ENCODE data around the gene RAB9A.
"Not testable (repeated sequence)": the region's sequence is repeated elsewhere in the genome, so short reads cannot be mapped to it uniquely, and the experiment has no call there.

RAB9A gene, protein sequence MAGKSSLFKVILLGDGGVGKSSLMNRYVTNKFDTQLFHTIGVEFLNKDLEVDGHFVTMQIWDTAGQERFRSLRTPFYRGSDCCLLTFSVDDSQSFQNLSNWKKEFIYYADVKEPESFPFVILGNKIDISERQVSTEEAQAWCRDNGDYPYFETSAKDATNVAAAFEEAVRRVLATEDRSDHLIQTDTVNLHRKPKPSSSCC

DNA sequence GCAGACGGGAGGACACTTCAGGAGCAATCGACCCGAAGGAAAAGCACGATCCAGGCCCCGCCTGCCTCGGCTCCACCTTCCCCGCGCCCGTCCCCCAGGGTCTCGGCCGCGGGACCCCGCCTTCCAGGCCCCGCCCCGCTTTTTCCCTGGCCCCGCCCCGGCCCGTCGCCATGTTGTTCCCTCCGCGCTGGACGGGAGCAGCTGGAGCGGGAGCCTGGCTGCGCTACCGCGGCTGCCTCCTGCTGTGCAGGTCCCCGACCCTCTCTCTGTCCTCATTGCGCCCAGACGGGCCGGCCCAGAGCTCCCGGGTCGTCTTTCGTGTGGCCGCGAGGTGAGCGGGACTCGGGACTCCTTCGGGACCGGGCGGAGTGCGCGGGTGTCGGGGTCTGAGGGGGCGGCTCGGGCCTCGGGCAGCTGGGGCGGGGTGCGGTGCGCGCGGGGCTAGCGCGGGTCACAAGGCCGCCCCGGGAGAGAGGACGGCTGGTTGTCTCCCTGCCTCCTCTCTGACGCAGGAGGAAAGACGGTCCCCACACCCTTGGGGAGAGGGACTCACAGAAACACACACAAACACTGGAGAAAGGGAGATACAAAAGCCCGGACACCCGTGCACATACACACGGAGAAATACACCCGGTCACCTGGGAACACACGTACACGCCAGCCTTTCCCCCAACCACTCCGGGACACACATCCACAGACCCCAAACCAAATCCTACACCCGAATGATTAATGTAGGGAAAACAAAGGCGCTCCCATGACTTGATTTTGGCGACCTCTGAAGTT, at the start of gene RAB9A:
Gene RAB9A (plus strand): TSS at position 171 of the 783 bp plus-strand sequence. CDS start 19,619 bp downstream, outside the sequence.
- DNase-seq (ENCODE audit: low spot score), result peak; percentile 71

DNA sequence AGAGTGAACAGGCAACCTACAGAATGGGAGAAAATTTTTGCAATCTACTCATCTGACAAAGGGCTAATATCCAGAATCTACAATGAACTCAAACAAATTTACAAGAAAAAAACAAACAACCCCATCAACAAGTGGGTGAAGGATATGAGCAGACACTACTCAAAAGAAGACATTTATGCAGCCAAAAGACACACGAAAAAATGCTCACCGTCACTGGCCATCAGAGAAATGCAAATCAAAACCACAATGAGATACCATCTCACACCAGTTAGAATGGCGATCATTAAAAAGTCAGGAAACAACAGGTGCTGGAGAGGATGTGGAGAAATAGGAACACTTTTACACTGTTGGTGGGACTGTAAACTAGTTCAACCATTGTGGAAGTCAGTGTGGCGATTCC, 47.2 kb upstream of the RAB9A start:
- DNase-seq (ENCODE audit: low spot score), result not testable (repeated sequence)

DNA sequence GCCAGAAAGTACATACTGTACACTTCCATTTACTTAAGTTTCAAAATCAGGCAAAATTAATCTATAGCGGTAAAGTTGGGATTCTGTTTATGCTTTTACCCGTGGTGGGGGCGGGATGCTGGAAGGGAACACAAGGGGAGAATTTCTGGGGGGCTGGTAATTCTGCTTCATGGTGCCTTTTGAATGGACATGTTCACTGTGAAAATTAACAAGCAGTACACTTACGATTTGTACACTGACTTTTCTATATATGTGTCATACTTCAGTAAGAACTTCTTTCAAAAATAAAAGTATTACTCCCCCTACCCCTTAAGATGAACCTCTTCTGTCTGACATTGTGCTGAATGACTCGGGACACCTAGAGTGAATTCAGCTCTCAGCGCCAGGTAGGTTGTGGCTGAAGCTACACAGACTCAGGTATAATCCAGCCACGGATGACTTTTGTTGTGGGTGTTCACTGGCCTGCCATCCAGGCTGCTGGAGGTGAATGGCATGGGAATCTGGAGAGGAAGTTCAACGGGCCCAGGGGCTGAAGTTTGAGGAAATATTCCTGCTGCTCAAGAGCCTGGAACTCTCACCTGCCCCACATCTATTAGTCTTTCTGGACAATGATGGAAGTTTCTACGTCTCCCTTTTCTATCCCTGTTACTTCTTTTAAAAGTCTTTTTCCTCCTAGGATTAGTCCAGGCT, 43.3 kb upstream of the RAB9A start:
- peak; percentile 6 for DNase-seq (ENCODE audit: low spot score)

DNA sequence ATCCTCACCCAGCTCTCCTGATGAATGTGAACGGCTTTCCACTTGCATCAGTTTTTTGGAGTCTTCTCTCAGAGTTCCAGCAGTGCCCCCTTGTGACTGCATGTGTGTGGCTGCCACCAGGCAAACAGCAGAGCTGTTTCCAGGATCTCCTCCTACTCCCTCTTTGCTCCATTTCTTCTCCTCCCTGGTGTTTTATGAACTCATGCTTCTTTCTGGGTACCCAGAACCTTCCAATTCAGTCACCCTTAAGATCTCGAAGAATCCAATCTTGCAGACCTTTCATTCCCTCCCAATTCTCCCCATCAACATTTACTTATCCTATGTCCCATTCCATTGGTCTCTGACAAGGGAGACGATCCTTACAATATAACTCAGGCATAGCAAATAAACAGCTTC, 42.8 kb upstream of the RAB9A start:
- peak; percentile 77 for DNase-seq (ENCODE audit: low spot score)

DNA sequence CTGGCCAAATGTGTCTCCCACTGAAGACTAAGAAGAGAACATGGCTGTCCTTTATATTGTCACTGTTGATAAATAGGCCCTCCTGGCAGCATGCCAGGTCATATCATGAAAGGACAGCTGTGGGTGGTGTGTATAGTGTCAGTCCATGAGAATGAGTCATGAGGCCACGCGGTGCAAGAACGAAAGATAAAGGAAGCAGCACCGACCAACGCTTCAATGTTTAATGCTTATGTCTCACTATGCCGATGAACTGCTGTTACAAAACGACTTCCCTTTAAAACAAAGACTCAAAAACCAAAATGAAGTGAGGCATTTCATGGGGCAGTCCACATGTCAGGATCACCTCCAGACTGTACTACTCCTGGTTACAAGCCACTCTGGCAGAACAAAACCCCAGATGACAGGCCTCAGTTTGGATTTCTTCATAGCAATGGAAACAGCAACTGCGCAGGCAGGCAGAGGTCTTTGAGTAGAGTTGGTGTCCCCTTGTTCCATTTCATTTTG, 41.2 kb upstream of the RAB9A start:
- DNase-seq (ENCODE audit: low spot score), result peak; percentile 95

GRCh38 chrX:13648336-13648735, 40.6 kb upstream of the RAB9A start:
- DNase-seq (ENCODE audit: low spot score), result peak; percentile 33

DNA sequence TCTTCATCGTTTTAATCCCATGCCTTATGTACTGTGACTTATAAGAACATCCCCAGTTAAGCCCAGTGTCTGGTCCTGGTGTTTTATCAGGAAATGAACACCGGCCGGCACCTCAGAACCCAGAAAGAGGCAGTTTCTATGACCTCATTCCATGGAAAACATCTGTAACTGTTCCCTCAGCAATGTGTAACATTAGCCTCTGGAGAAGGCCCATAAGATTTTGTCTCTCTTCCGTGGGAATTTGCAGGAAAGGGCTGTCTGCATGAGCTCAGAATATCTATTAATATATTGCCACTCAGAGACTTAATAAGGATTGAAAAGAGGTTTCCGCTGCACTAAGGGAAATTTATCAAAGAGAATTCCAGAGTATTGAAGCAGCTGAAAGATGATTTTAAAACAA, 39.1 kb upstream of the RAB9A start:
- DNase-seq (ENCODE audit: low spot score), result no peak

GRCh38 chrX:13650318-13650717, 38.6 kb upstream of the RAB9A start:
- peak; percentile 7 for DNase-seq (ENCODE audit: low spot score)

DNA sequence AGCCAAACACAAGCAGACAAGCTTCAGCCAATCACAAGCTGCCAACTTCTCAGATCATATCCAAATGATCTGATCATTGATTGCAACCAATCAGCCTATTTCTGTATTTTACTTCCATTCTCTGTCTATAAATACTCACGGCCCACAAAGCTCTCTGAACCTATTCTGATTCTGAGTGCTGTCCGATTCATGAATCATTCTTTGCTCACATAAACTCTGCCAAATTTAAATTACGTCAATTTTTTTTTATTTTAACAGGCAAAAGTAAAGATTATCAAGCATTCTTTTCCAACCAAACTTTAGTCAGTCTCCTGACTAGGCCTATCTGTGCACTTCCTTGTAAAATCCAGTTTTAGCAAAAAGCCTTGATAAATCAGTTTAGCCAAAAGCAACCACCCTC, 37.8 kb upstream of the RAB9A start:
- DNase-seq (ENCODE audit: low spot score), result no peak

- no peak for DNase-seq (ENCODE audit: low spot score)
These were observed 36.6 kb upstream of the RAB9A start for GRCh38 chrX:13652287-13652793.

GRCh38 chrX:13652850-13653693, 35.9 kb upstream of the RAB9A start, which contains the start of gene TCEANC:
TSS of gene TCEANC (plus strand) at chrX:13653141. CDS start at chrX:13662509, 9,368 bp downstream.
- peak; percentile 93 for DNase-seq (ENCODE audit: low spot score)

- peak; percentile 65 for DNase-seq (ENCODE audit: low spot score)
These were observed 34.8 kb upstream of the RAB9A start for GRCh38 chrX:13654116-13654515.

GRCh38 chrX:13655674-13656073, 33.3 kb upstream of the RAB9A start:
- no peak for DNase-seq (ENCODE audit: low spot score)

DNA sequence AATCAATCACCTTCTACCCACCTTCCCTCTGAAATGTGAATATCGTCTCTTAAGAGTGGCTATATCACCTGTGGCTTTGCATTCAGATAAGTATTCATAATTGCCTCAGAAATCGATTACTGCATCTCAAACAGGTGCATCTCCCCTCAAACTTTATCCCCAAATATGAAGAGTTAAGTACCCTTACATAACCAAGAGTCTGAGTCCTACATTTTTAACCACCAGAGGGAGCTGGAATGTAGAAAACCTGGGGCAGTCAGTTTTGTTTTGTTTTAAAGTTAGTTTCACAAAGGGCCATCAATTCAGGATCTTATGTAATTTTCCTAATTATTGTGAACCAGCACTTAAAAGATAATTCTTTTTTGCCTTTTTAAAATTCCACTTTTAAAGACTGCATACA, 30.3 kb upstream of the RAB9A start:
- DNase-seq (ENCODE audit: low spot score), result peak; percentile 76

DNA sequence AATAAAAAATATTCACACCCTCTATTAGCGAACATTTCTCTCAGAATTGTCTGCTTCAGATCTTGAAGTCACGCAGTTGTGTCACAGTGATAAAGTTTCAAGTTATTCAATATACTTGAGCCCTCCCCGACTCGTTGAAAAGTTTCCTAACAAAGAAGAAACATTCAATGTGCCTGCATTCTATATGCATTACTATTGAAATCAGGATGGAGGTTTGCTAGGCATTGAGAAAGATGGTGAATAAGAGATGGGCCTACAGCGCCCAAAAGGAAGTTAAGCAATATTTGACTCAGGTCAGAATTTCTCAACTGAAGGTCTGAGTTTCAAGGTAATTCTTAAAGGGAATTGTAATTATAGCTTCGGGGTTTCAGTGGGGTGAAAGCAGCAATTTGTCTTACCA, 29.9 kb upstream of the RAB9A start:
- DNase-seq (ENCODE audit: low spot score), result no peak

GRCh38 chrX:13661735-13662288, 27.1 kb upstream of the RAB9A start:
- no peak for DNase-seq (ENCODE audit: low spot score)

DNA sequence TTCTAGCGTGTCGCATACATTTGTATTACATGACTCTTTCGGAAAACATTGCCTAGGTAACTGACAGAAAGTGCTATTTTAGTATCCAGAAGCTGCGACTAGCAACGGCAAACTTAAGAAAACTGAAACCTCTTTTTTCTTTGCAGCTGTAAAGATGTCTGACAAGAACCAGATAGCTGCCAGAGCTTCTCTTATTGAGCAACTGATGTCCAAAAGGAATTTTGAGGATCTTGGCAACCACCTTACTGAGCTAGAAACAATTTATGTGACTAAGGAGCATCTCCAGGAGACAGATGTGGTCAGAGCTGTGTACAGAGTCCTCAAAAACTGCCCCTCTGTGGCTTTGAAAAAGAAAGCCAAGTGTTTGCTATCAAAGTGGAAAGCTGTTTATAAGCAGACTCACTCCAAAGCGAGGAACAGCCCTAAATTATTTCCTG, 26.6 kb upstream of the RAB9A start:
- DNase-seq (ENCODE audit: low spot score), result no peak

- no peak for DNase-seq (ENCODE audit: low spot score)
These were observed 24.9 kb upstream of the RAB9A start for GRCh38 chrX:13664020-13664419.

- DNase-seq (ENCODE audit: low spot score), result no peak
These were observed 22.1 kb upstream of the RAB9A start for GRCh38 chrX:13666836-13667235.

GRCh38 chrX:13667919-13668318, 21.0 kb upstream of the RAB9A start:
- no peak for DNase-seq (ENCODE audit: low spot score)

- DNase-seq (ENCODE audit: low spot score), result peak; percentile 66
These were observed 19.6 kb upstream of the RAB9A start for GRCh38 chrX:13669246-13669737.
